ENCODE data around the gene GNG7.
"Not testable (repeated sequence)": the region's sequence is repeated elsewhere in the genome, so short reads cannot be mapped to it uniquely, and the experiment has no call there.

Gene GNG7

DNA sequence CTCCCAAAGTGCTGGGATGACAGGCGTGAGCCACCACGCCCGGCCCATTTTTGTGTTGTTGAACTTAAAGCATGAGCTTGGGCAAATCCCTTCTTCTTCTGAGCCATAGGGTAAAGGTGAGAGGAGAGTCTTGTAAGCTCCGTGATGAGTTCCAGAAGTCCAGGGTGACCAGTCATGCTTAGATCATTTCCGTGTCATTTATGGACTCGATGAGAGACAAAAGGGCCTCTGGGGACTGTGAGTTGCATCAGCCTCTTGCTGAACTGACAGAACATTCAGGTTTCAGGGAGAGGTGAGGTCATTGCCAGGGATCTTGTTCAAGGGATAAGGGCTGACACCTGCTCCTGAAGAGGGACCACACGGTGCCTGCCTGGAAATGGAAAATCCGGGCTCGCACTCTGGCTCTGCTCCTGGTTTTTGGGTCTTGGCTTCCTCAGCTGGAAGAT, 173.0 kb downstream of the GNG7 start:
- no peak for DNase-seq

DNA sequence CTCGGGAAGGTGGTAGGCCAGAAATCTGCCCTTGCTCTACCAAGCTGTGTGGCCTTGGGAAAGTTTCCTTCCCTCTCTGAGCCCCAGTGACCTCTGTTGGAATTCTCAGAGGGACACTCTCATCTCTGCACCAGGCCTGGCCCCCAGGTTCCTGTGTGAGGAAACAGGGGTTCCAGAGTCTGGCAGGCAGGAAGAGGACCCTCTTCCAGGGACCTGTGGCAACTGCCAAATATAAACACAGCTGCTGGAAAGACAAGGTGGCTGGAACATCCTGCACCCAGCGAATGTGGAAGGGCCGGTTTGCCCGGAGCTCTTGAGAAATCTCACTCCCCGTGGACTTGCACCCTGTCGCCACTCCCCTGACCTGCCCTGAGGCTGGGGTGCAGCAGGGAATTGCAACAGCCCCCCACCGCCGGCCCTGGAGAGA, 173.8 kb downstream of the GNG7 start:
- DNase-seq = no peak

DNA sequence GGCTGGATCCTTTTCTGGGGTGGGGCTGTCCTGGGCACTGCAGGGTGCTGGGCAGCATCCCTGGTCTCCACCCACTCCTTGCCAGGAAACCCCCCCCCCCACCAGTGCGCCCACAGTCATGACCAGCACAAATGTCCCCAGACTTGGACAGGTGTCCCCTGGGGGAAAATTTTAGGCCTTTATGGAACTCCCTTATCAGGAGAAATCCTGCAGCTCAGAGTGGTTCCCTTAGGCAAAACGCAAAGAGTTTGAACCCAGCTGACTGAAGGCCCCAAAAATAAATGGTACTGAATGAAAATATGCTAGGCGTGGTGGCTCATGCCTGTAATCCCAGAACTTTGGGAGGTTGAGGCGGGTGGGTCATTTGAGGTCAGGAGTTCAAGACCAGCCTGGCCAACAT, 174.8 kb downstream of the GNG7 start:
- DNase-seq = no peak

DNA sequence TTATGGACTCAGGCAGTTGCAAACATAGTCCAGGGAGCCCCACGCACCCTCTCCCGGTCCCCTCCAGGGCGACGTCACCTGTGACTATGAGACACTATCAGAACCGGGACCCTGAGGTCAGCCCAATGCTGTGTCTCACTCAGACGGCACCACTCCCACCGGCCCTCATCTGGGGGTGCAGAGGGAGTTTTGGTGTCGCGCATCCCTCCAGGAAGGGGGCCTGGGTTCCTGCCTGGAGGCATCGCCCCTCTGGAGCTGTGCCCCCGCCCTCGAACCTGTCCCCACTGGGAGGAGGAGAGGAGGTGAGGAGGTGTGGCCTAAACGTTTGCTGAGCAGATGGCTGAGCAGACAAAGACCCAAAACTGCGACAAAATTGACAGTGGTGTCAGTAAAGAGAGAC, 175.3 kb downstream of the GNG7 start:
- DNase-seq = no peak

DNA sequence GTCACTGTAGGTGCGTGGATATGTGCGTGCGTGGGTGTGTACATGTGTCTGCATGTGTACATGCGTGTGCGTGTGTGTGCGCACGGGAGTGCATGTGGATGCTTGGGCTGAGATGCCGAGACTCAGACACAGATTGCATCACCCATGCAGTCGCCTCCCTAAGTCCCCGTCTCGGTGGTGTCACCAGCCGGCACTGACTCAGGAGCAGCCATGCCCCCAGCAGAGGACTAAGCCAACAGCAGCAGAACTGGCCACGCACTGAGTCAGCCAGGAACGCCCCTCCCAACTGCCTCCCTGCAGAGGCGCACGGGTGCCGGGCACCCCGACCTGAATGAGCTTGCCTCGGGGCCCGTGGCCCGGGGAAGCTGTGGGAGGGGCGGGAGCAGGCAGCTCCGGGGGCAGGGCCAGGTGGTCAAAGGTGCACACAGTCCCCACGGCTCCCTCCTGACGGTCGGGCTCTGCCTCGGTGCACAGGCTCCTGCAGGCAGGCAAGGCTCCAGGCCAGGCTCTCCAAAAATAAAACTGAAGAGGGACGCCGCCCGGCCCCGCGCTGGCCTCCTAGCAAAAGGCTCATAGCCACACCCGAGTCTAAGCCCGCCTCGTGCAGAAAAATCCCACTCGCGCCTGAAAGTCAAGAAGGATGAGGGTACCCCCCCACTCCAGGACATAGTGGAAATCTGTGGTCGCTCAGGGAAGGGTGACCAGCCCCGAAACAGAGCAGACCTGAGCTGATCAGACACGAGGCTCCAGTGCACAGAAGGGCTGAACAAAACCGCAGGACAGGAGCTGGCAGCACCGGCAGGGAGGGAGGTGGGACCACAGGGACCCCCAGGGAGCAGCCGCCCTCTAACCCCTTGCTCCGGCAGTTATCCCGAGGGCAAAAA, 177.4 kb downstream of the GNG7 start:
- no peak for DNase-seq

DNA sequence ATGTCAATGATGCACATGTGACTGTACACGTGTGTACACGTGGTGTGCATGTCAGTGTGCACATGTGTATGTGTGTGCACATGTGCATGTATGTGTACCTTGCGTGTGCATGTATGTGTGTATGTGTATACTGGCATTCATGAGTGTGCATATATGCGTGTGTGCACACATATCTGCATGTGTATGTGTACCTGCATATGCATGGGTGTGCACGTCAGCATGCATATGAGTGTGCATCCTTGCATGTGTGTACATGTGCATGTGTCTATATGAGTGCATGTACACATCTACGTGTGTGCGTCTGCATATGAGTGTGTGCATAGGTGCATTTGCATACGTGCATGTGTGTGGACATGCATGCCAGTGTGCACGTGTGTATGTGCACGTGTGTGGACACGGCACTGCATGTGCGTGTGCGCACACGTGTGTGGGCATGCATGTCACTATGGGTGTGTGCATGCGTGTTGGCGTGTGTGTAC, 178.1 kb downstream of the GNG7 start:
- no peak for DNase-seq

DNA sequence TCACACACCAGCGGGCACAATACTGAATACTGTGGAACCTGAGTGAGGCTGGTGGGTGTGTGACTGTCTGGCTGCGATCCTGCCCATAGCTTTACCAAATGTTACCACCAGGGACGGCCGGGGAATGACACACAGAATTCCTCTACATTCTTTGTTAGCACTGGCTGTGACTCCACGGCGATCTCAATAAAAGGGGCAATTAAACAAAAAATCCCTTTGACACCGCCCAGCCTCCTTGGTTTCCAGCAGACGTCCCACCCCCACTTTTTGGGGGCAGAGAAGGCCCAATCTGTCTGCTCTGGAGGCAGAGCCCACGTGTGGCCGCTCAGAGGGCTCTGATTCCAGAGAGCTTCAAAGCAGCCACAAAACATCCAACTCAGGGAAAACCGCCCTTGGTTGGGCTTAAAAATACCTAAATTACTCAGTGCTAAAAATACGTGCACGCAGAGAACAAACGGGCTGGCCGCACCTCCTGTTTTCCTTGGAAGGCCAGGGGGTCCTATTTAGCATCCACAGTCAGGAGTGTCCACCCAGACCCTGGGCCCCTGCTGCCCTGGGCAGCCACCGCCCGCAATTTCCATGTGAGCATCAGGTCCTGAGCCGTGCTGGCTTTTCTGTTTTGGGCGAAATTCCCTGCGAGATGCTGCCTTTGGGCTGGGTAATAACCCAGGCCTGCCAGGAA, 178.7 kb downstream of the GNG7 start:
- DNase-seq = no peak

DNA sequence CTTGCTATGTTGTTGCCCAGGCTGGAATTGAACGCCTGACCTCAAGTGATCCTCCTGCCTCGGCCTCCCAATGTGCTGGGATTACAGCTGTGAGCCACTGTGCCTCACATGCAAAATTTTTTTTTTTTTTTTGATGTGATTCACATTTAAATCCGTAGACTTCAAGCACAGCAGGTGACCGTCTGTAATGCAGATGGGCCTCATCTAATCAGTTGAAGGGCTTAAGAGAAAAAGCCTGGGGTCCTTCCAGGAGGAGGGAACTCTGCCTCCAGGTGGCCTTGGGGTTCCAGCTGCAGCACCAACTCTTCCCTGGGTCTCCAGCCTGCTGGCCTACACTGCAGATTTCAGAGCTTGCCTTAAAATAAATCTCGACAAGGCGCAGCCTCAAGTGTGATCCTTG, 183.0 kb downstream of the GNG7 start:
- no peak for DNase-seq

DNA sequence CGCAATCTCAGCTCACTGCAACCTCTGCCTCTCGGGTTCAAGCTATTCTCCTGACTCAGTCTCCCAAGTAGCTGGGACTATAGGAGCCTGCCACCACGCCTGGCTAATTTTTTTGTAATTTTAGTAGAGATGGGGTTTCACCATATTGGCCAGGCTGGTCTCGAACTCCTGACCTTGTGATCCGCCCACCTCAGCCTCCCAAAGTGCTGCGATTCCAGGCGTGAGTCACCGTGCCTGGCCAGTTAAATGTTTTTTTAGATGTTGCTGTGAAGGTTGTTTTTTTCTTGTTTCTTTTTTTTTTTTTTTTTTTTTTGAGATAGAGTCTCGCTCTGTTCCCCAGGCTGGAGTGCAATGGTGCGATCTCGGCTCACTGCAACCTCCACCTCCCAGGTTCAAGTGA, 183.6 kb downstream of the GNG7 start:
- DNase-seq = not testable (repeated sequence)

DNA sequence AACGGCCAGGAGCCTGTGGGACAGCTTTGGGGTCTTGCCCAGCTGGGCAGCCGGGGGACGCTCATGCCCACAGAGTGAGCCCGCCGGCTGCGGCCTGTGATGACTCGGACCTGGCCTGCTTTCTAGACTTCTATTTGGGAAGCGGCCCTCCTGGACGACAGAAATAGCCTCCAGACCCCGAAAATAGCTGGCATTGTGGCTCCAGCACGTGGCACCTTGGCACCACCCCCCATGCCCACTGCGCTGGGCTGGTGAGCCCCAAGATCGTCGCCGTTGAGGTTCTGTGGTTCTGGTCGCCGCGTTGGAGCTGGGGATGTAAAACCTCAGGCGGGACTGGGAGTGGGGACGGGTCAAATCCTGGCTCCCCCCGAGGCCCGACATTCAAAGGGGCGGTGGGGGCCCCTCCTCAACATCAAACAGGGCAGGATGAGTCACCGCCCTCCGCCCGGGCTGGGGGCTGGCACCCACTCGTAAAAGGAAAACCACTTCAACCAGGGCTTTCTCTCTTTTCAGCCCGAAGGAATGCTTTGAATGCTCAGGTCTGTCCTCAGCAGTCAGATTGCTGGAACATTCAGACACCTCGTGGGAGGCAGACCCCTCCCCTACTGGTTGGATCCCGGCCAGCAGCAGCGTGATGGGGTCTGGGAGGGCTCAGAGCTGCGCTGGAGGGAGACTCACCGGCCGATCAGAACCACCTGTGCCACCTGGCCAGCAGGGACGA, 184.5 kb downstream of the GNG7 start:
- DNase-seq = no peak

DNA sequence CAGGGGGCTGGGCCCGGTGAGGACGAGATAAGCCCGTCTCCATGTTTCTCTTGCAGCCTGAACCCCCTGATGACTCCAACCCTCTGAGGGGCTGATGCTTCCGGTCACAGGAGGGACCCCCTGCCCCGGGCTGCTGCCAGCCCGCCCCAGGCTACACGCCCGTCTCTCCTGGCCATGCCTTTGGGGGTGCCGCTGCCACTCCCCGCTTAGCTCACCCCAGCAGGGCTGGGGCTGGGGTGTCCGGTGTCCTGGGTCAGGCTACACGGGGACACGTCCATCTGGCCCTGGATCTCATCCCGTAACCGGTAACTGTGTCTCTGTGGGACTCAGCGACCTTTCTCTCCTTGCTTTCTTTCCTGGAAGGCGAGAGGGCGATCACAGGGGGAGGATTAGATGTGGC, 185.8 kb downstream of the GNG7 start:
- no peak for DNase-seq

DNA sequence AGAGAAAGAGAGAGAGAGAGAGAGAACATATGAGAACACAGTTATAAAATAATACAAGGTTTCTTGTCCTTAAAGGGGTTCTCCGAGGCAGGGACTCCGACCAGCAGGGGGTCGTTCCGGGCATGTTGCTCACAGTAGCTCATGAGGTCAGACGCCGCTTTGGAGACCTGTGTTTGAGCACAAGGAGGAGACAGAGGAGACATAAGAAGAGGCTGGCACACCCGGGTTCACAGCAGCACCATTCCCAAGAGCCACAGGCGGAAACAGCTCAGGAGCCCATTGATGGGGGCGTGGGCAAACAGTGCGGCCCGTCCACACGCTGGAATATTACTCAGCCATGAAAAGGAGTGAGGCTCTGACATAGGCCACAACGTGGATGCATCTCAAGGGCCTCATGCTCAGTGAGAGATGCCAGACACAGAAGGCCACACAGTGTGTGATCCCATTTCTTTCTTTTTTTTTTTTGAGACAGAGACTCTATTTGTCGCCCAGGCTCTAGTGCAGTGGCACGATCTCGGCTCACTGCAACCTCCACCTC, 187.4 kb downstream of the GNG7 start:
- no peak for DNase-seq

DNA sequence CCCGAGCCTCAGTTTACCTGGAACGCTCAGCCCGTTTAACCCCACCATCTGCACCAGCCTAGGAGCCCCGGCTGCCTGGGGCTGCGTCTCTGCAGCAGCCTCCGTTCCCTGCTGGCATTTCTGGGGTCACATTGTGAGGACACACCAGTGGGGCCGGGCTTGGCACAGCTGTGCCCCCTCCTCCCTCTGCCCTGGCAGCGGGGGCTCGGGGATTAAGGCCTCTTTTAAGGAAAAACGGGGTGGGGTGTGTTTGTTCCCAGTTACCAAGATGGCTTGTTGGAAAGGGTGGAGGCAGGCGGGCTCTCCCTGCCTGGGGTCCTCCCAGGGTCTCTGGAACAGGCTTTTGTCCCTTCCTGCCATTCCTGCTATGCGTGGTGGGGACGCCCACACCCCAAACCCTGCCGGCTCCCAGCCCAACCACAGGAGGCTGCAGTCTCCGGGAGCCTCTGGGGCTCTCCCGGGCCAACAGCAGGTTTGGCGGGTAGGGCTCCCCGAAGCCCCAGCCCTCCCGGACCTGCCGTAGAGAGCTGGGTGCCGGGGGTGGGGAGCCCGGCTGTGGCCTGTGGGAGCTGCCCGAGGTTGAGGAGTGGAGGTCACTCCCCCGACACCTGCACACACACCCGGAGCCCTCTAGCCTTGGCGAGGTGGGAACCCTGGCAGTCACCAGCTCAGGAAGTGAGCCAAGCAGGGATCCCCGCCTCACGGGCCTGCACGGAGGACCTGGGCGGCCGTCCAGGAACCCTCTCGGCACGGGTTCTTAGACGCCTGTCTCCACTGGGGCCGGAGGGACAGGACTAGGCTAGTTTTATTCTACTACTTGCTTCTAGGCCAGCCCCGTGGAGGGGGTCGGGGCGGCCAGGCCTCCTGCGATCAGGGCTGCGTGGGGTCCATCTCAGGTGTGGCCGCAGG, 189.7 kb downstream of the GNG7 start:
- no peak for DNase-seq

DNA sequence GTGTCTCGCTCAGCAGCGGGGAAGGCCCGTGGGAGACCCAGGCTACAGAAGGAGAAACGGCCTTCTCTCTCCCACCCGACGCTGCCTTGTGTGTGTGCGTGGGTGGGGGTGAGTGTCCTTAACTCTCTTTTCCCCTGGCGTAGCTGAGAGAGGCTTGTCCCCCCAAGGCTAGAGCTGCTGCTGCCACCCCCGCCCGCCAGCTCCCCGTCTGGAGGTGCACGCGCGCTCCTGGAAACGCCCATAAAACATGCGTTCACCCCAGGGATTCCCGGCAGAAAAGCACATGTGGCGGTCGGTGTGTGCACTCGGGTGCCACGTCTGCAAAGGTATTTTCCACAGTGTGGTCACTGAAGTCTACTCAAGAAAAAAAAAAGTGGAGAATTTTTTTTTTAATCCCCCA, 190.5 kb downstream of the GNG7 start:
- DNase-seq = no peak

DNA sequence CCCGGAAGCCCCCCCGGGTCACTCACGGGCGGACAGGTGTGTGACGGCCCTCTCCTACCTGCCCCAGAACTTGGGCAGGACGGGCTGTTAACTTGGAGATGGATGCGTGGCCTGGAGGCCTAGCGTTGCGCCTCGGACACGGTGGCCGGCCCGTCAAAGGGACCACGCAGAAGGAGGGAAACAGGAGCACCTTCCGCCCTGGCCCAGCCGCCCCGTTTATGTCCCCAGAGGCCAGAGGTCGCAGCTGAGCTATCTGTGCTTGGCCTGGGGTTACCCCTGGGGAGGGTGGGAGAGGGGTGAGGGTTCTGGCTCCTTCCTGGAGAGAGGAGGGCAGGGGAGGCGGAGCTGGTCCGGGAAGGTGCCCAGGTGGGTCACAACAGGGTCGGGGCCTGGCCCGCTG, 190.9 kb downstream of the GNG7 start:
- no peak for DNase-seq

DNA sequence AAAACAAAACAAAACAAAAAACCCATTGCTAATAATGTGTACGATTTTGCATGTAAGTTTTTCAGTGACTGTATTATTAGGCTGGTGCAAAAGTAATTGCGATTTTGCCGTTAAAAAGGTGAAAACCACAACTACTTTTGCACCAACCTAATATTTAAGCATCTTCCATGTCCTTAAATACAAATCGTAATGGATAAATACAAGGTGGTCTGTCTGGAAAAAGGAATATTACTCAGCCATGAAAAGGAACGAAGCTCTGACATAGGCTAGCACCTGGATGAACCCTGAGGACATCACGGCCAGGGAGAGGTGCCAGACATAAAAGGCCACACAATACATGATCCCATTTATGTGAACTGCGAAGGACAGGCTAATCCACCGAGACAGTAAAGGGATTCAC, 193.4 kb downstream of the GNG7 start:
- DNase-seq = no peak

DNA sequence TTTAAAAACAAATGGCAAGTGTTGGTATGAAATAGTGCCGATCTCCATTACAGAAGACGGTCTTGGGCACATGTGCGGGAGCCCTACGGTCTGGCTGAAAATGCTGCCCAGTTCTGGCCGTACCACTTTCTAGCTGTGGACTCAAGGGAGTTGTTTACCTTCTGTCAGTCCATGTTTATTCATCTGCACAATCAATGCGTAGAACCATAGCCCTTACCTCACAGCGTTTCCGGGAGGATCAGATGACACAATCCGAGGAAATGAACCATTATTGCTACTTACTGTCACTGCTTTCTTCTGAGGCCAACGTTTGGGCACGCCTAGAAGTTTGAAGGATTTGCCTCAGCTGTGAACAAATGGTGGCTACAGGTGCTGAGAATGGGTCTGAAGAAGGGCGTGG, 195.4 kb downstream of the GNG7 start:
- no peak for DNase-seq

DNA sequence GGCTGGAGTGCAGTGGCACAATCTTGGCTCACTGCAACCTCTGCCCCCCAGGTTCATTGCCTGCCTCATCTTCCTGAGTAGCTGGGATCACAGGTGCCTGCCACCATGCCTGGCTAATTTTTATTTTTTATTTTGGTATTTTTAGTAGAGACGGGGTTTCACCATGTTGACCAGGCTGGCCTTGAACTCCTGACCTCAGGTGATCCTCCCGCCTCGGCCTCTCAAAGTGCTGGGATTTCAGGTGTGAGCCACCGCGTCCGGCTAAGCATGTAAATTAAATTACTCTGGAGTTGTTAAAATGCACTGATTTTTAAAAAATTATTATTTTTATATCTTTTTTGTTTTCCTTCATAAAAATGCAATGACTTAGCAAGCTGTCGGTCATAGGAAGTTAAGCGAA, 195.8 kb downstream of the GNG7 start:
- DNase-seq = not testable (repeated sequence)

DNA sequence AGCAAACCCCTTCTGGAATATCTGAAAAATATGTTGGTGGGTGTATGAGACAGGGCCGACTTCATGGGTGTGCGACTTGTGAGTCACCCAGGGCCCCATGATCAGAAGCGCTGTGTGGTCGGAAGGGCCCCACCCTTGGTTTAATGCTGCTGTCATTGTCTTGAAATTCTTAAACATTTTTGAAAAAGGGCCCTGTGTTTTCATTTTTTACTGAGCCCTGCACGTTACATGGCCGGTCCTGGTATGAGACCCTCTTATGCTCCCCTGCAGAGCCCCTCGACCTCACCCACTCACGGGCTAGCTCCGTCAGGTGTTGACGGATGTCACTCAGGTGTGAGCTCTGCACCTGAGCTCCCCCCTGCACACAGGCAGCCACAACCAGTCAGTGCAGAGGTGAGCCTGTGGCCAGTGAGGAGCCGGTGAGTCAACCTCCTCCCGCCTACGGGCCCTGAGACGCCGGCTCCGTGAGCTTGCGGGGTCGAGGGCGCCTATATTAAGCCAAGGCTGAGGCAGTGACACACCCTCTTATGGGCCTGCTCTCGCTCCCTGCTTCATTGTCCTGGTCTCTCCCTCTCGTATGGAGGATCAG, 198.9 kb downstream of the GNG7 start:
- peak; percentile 69 for DNase-seq

DNA sequence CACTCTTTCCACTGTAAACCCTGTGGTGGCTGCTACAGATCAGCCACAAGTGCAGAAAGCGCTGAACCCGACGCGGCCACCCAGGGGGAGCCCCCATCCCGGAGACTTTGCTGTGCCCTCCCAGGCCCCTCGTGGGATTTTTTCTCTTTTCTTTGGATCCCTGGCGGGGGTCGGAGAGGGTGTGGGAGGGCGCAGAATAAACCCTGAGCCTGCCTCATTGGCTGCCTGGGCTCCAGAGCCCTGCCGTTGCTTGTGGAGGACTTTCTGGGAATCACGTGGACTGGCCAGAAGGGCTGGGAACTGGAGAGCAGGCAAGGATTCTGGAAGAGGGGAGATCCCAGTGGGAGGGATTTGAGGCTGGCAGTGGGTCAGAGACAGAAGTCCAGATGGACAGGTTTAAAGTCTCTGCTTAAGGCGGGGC, 201.6 kb downstream of the GNG7 start:
- DNase-seq = no peak

DNA sequence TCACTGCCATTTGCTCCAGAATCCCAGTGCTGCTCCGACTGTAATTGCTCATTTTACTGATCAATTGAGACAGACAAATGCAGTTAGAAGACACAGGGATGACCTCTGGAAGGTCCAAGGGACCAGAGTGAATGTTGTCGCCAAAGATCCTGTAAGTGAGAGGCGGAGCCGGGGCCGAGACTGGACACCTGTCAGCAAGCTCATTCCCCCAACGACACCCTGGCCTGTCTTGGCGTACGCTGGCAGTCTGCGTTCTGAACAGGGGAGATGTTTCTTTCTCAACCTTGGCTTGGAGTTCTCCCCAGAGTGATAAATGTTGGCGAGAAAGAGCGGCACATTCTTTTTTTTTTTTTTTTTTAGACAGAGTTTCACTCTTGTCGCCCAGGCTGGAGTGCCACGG, 202.3 kb downstream of the GNG7 start:
- no peak for DNase-seq

DNA sequence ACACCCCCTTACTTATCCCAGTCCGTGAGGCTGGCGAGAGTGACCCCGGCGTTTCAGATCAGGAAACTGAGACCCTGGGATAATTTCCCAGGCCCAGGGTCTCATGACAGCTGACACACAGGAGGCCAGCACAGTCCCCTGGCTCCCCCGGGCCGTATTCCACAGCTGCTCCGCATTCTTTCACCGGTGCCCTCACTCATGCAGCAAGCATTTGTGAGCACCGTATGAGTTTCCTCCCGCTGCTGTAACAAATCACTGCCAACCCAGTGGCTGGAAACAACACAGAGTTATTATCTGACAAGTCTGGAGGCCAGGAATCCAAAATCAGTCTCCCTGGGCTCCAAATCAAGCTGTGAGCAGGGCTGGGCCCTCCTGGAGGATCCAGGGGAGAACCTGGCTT, 205.3 kb downstream of the GNG7 start:
- no peak for DNase-seq
